Urothelium cell line (cell line): ENCODE data around the gene OR4Q3.
"Not testable (repeated sequence)": the region's sequence is repeated elsewhere in the genome, so short reads cannot be mapped to it uniquely, and the experiment has no call there.

ENCODE experiments used
- DNase-seq: peaks from one replicate; pipeline ENCODE4 v3.0.0; 2011; ENCODE audit warnings: low spot score, mixed read lengths
- FAIRE-seq: peaks from 2 replicates; lab custom pipeline; 2011; peaks lifted over from hg19 to GRCh38; lab: Jason Lieb, UNC

The OR4Q3 gene

GRCh38 chr14:19743256-19743655 is at the start of gene OR4Q3:
OR4Q3 (plus strand) TSS chr14:19743571.
- no peak for FAIRE-seq
- no peak for DNase-seq

- FAIRE-seq (no peak), DNase-seq (no peak)
Observed at GRCh38 chr14:19729359-19729758, 14.0 kb upstream of the OR4Q3 start.

GRCh38 chr14:19729763-19730162 is 13.6 kb upstream of the OR4Q3 start:
- FAIRE-seq (peak; percentile 76), DNase-seq (no peak)

GRCh38 chr14:19733893-19734292 is 9.5 kb upstream of the OR4Q3 start:
- not testable (repeated sequence) for DNase-seq, FAIRE-seq

GRCh38 chr14:19752316-19752715 is 8.9 kb downstream of the OR4Q3 start:
- FAIRE-seq, DNase-seq: not testable (repeated sequence)

- no peak for FAIRE-seq
- DNase-seq, result no peak
Observed at GRCh38 chr14:19754172-19754571, 10.8 kb downstream of the OR4Q3 start.

GRCh38 chr14:19771491-19771890 is 28.1 kb downstream of the OR4Q3 start:
- DNase-seq, FAIRE-seq: not testable (repeated sequence)

GRCh38 chr14:19771895-19772430 is 28.6 kb downstream of the OR4Q3 start:
- FAIRE-seq, result peak; percentile 13
- DNase-seq, result no peak

- DNase-seq, FAIRE-seq: not testable (repeated sequence)
Observed at GRCh38 chr14:19772454-19772853, 29.1 kb downstream of the OR4Q3 start.

GRCh38 chr14:19773204-19773603 is 29.8 kb downstream of the OR4Q3 start, which contains the start of gene OR4M1:
OR4M1 (plus strand) TSS chr14:19773504; CDS start chr14:19780323, 6,819 bp downstream.
- peak; percentile 5 for FAIRE-seq

GRCh38 chr14:19775587-19775986 is 32.2 kb downstream of the OR4Q3 start:
- DNase-seq (no peak), FAIRE-seq (no peak)

More at GRCh38 chr14:19773204-19773603, 29.8 kb downstream of the OR4Q3 start, which contains the start of gene OR4M1:
- not testable (repeated sequence) for DNase-seq

- FAIRE-seq, result not testable (repeated sequence)
Observed at GRCh38 chr14:19785848-19786247, 42.5 kb downstream of the OR4Q3 start.

GRCh38 chr14:19787318-19787717 is 43.9 kb downstream of the OR4Q3 start:
- not testable (repeated sequence) for DNase-seq, FAIRE-seq

More at GRCh38 chr14:19785848-19786247, 42.5 kb downstream of the OR4Q3 start:
- not testable (repeated sequence) for DNase-seq

- DNase-seq, FAIRE-seq: not testable (repeated sequence)
Observed at GRCh38 chr14:19788150-19788549, 44.8 kb downstream of the OR4Q3 start.

- FAIRE-seq, DNase-seq: not testable (repeated sequence)
Observed at GRCh38 chr14:19796520-19797108, 53.2 kb downstream of the OR4Q3 start.
